Suppressor macrophage treated with lipopolysaccharide for 4 hours (primary cell): ENCODE results near the gene KRT1.
"Not testable (repeated sequence)": the region's sequence is repeated elsewhere in the genome, so short reads cannot be mapped to it uniquely, and the experiment has no call there.

Source experiments
- DNase-seq: peaks from one replicate; pipeline ENCODE4 v3.0.0-alpha.2; 2020

The KRT1 gene

DNA sequence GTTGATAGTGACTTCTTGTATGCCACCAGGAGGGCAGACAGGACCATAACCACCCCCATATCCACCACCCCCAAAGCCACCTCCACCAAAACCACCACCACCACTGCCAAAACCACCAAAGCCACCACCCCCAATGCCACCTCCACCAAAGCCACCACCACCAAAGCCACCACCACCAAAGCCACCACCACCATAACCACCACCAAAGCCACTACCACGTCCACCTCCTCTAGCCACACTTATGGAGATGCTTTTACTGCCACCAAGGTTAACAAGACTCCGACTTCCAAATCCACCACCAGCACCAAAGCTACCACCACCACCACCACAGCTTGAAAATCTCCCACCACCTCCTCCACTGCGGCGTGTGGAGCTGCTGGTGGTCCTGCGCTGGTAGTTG is 332 bp downstream of the KRT1 start:
- no peak for DNase-seq

DNA sequence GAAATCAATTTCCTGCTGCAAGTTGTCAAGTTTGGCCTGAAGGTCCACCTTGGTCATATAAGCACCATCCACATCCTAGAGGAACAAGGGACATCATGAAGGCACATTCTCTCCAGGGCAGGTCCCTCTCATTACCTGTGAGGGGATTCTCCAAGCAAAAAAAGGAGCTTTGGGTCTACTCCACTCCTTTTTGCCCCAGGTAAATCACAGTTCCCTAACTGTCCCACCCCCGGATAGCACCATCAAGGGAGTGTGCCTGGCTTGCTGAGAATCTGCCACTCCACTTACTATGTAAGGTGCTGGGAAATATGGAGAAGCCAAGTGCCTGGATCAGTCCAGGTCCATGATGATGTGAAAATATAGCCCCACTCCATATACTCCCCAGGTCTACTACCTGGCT is 2.5 kb downstream of the KRT1 start:
- DNase-seq: no peak

DNA sequence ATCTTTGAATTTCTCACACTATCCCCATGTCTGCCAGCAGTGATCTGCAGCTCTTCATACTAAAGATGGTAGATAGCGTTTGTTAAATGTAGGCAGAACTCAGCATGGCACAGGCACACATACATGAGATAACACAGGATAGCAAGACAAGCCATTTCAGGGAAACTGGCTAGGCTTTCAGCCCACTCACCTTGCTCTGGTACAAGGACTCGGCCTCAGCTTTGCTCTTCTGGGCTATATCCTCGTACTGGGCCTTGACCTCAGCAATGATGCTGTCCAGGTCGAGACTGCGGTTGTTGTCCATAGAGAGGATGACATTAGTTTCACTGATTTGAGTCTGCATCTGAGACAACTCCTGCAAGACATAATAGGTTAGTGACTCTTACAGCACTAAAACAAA is 3.1 kb downstream of the KRT1 start:
- DNase-seq: no peak

DNA sequence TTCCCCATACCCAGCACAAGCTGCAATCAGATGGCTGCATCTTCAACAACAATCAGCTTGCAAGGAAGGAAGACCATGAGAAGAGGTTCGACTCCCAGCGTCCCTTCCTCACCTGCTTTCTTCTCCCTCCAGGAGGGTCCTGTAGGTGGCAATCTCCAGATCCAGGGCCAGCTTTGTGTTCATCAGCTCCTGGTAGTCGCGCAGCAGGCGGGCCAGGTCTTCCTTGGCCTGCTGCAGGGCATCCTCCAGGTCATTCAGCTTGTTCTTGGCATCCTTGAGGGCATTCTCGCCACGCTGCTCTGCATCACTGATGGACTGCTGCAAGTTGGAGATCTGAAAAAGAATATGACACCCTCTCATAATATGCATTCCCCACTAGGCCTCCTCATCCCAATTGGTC is 4.0 kb downstream of the KRT1 start:
- no peak for DNase-seq

DNA sequence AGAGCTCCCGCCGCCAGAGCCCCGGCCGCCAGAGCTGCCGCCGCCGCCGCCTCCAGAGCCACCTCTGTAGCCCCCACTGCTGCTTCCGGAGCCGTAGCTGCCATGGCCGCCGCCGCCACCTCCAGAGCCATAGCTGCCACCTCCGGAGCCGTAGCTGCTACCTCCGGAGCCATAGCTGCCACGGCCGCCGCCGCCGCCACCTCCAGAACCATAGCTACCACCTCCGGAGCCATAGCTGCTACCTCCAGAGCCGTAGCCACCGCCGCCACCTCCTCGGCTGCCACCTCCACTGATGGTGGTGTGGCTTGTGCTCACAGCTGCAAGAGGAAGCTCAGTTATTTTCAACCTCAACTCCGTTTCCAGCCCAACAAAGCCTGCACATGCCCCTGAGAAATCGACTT is 4.9 kb downstream of the KRT1 start:
- DNase-seq: no peak

DNA sequence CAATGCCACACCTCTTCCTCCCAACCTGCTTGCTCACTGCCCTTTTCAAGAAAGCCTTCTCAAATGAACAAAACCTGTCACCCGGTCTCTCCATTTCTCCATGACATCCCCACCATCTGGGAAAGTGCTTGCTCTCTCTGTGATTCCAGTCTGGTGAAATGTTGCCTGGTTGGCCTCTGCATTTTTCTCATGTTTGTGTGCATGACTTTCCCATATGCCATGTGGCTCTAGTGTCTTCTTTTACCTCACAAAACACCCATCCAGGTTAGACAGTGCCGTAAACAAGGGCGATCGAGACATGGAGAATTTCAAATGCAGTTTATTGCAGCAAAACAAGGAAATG is 5.8 kb downstream of the KRT1 start:
- DNase-seq: no peak

DNA sequence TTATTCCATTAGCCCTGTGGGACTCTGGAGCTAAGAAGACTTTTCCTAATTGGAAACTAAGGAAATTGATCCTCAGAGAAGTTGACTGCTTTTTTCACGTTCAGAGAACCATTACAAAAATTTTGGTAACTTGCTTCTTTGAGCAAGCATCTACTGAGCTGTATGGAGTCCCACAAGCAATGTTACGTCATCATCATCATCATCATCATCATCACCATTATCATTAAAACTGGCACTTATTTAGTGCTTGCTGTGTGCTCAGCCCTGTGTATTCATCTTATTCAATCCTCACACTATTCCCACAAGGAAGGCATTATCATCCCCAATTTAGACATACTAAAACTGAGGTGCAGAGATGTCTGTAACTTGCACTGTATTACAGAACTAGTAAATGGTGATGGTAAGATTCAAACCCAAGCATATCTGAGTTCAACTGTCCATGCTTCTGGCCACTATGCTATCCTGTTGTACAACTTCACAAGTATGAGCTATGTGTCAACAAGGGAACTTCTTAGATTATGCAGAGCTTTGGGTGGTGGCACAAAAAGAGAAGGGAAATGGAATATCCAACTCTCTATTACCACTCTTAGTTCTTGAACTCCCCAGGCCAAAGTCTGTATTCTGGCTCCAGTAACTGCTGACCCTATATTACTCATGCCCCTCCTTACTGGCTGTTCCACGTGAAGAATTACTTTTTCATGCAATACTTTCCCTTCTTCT is 6.3 kb downstream of the KRT1 start:
- DNase-seq: no peak

DNA sequence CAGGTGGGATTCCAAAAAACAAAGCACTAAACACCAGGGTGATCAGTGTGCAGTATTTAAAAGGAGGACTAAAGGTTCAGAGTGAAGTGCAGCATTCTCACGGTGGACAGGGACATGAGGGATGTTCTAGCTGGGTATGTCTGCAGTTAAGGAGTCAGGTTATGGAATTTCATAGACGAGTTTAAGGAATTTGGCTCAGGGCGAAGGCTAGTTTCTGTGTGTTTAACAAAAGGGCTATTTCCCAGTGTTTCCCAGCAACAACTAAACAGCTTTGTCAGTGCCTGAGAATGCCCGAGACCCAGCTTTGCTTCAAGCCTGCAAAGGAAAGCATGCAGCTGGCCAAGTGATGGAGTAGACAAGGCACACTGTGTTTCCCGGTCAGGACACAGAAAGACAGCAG is 7.0 kb downstream of the KRT1 start:
- no peak for DNase-seq

DNA sequence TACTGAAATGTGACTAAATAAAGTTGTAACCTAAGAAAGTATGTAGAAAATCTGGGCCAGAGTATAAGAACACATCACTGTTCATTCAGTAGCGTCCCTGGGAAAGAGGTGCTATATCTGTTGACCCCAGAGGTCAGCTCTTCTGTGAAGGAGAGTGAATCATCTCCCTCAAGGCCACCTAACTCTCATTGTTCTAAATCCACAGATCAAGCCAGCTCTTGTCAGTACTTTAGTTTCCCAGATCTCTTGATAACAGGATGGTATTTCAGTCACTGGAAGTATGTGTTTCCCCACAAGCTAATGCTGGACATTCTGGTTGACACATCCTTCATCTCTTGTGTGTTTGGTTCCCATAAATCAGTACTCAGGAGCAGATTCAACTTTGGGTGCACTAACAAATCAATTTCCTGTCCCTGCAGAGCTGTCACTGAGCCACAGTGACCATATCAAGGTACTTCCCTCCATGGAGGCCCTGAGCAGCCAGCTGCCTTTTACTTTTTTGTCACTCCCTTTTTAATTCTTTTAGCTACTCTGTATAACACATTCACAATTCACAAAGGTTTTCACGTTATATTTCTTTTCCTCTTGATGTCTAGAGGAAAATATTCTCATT is 7.8 kb downstream of the KRT1 start:
- DNase-seq: no peak

DNA sequence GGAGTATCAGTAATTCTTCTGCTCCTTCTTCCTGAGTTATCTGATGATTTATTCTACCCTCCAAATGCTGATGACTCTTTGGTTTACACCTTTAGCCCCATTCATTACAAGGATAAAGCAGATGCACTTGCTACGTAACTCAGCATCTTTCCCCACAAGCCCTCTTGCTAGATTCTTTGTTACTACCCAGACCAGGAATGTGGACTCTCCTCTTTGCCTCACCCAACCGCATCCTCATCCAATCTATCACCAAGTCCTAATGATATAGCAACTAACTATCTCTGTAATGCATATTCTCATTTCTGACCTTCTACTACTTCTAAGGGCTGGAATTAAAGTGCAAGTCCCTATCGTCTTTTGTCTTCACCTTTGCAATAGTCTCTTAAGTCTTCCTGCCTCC is 9.2 kb downstream of the KRT1 start:
- DNase-seq: no peak

DNA sequence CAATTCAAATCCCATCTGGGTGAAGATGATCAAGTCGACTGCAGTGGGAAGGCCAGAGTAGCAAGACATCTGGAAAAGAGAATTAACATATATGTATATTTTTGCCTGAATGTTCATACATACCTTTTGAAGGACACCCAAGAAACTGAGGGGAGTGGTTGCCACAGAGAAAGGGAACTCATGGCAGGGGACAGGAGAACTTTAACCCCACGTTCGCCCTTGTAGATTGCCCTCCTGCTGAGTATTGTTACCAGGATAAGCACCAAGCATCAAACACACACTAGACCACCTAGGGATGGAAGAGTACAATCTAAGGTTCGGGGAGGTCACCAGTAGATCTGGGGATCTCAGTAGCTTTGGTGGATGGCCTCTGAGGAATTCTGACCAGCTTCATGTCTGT is 9.7 kb downstream of the KRT1 start:
- DNase-seq: no peak

DNA sequence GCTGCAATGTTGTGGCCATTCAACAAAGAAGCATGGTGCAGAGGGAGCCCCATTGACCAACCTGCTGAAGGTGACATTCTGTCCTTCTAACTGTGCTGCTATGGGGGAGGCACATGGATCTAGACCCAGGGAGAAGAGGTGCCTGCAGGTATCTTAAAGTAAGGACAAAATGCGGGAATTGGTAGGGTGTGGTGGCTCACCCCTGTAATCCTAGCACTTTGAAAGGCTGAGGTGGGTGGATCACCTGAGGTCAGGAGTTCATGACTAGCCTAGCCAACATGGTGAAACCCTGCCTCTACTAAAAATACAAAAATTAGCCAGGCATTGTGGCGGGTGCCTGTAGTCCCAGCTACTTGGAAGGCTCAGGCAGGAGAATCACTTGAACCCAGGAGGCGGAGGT is 10.3 kb downstream of the KRT1 start:
- DNase-seq: not testable (repeated sequence)

DNA sequence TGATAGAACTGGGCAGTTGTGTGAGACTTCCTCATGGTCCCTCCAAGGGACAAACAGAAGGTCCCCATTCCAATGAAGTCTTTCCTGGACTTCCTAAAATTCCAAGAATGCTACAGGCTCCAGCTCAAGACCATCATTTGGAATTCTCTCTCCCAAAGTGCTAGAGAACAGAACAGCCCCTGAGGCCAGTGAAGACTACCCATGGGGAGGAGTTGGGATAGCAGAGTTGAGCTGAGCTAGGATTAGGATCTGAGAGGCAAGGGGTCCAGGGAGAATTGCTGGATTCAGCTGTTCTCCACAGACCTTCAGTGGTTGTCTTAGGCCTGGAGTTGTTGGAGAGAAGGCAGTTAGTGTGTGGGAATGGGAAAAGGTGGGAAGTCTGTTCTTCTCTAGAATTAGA is 10.8 kb downstream of the KRT1 start:
- DNase-seq: no peak

DNA sequence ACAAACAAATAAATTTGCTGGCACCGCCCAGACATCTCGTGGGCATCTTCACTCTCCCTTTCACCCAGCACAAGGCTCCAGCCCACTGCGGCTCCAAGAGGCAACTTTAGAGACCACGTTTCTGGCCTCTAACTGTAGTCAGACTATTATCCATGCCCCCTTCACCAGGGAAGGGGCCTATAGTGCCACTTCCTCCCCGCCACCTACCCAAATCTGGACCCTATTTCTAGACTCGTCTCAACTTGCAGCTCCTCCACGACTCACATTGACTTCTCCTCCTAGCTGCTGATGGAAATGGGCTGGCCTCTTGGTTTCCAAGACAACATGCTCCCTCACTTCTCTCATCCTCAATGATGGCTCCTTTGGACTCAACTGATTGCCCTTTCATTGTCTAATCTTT is 12.3 kb downstream of the KRT1 start:
- DNase-seq: no peak

DNA sequence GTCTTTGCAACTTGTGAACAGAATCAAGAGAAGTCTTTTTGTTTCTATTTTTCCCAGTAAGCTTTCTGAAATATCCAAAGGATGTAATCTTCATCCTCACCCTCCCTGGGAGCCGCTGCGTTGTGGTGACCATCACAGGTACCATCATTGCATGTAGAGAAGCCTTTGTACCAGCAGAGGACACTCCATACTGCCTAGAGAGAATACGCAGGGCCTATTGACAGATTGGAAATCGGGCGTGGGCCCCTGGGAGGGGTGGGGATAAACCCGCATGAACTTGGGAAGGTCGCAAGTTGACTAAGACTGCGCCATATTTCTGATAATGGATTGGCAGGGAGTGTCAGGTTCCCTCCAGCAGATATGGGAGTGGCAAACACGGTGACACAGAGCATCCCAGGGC is 12.7 kb downstream of the KRT1 start:
- DNase-seq: no peak

DNA sequence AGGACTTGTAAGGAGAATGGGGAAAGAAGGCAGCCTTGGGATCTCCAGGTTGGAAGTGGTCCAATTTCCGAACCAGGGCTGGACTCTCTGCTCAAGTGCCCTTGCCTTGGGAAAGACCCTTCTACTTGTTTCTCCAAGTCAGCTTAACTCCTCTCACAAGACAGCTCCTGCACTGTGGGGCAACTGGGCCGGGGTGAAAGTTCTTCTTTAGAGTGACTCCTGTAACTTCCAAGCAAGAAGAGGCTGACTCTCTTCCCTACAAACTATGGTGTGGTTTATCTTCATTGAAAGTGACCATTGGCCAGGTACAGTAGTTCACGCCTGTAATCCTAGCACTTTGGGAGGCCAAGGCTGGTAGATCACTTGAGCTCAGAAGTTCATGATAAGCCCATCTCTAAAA is 13.7 kb downstream of the KRT1 start:
- no peak for DNase-seq

DNA sequence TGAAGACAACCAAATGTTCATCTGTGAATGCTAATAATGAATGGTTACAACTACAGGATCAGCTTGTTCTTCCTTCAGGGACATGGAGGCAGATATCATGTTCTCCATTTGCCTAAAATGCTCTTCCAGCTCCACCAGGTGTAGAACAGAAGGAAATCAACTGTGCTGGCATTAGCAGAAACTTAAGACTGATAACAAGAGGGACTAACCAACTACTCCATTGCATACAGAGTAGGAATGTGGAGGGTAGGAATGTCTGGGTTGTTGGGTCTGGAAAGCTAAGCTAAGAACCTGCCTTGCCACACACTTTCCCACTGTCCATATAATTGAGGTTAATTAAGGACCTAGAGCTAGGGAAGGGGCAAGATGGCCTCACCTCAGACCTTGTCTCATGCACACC is 16.8 kb downstream of the KRT1 start:
- DNase-seq: no peak

DNA sequence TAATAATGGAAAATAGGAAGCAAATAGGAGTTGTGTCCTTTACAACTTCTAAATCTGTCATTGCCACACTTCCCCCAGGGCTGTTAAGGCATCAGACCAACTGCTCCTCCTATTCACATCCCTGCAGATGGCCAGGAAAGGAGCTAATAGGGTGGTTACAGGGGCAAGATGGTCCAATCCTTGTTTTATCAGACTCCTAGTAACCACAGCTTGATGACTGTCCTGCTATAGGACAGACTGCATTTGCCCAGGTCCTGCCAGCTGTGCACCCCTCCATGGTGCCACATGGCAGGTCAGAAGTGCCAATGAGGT is 17.3 kb downstream of the KRT1 start:
- DNase-seq: no peak

DNA sequence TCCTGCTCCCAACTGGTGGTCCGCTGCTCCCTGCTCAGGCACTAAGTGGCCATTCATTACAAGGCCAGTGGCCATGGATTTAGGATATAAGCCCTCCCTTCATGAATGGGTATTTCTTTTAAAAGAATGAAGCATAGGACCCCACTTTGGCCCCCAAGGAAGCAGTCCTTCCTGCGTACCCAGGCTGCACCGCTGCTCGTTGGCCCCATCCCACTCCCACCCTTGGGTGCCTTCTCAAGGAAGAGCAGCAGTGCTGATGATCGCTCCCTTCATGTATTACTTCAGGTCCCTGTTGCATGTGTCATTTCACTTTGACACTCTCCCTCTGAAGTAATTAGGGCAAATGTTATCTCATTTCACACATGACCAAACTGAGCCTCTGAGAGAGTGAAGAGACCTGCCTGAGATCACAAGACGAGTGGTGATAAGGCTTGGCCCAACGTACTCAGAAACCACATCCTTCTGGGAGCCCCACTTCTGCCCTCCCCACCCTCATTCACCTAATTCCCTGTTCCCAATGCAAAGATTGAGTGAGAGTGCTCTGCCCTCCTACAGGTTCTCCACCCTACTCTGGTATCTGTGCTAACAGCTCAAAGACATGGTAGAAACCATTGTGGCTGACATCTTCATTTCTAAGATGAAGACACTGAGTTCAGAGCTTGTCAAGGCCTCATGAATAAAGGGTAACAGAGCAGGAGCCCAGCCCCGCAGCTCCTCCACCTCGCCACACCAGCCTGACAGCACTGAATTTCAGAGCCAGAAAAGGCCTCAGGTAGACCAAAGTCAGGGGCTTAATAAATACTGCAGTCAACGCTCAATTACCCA is 17.9 kb downstream of the KRT1 start:
- no peak for DNase-seq

DNA sequence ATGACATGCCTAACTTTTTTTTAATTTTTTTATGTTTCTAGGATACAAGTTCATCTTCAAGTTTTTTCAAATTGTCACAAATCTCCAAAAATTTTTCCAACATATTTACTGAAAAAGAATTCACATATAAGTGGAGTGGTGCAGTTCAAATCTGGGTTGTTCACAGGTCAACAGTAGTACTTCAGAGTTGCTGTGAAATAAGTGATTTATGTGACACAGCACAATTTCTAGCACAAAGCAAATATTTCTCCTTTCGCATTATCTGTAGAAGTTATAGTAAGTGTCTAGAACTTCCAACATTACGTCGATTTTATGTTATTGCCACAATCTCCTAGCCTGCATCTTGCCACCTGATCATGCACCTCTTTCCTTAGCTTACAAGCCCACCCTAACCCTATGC is 18.5 kb downstream of the KRT1 start:
- DNase-seq: no peak

DNA sequence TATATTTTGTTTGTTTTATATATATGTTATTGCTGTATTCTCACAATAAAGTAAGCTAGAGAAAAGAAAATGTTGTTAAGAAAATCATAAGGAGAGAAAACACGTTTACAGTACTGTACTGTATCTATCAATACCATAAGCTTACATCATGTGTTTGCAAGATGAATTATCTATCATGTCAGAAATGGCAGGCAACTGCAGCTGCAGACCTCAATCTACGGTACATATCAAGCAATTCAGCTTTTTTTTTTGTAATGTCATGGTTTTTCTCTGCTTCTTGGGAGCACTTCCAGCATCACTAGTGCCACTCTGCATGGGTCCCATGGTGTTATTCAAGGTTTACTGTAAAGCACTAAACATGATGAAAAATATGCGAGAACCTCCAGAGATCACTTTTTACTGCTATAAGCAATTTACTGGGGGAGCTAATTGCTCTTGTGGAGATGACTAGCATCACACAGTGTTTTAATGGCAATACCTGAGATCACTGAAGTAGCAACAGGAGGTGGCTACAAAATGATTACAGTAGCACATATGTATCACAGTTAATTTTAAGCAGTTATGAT is 19.2 kb downstream of the KRT1 start:
- DNase-seq: no peak

DNA sequence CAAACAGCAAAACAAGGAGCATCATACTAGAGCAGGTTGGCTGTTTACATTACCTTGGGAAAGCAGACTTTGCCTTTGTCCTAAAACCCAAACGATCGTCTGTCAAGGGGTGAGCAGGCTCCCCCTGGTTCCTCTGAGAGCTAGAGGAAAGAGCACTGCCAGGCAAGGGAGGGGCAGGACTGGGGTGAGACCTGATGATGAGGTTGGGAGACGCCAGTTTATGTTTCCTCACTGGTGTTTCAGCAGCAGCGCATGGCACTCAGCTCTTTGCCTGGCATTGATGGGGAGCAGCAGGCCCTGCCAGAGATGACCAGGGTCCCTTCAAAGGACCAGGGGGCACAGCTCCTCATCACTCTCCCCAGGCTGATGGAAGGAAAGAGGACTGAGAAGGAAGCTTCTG is 20.3 kb downstream of the KRT1 start:
- DNase-seq: no peak

DNA sequence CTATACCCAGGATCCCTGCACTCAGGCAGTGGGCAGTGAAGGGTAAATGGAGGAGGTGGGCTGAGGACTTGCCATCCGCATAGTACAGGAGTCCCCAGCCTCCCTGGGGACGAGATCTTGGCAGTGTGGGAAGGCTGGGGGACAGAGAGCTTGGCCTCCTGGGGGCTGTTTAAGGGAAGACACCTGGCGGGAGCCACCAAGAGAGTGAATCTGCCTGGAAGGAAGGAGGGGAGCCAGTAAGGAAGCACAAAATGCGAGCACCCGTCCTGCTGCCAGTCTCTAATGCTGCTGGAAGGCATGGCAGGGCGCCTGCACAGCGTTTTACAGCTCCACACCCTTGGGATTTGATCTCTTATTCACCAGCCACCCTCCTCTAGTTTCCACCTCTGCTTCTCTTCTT is 20.8 kb downstream of the KRT1 start:
- no peak for DNase-seq

DNA sequence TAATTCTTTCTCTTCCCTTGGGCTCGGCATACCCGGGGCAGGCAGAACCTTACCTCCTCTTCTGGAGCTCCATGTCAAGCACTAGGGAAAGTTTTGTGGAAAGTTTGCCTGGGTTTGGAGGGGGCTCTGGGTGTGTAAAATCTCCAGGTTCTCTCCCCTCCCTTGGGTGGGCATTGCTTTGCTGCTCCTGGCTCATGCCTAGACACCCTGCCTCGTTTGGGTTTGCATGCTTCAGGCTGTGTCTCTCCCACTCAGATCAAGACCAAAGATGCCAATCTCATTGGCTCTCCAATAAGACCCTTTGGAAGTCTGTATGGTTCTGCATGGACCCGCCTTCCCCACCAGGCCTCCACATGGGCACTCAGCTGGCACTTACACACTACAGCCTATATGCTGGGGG is 22.0 kb downstream of the KRT1 start:
- no peak for DNase-seq
